Right lobe of liver (tissue), 4 donors: Measurements from ENCODE around the gene PTK6.

Experiments used
- CTCF ChIP-seq, 4 donors: fragments of 200-600 bp in 3 of 4; fragments of 450-650 bp in 1 of 4; IDR thresholded peaks; one replicate each; pipeline versions ENCODE4 v1.5.1 to v1.8.0; 2016 to 2022; ENCODE audit warnings: antibody characterized with exemption in 4 of 4, mild to moderate bottlenecking in 2 of 4
- POLR2A ChIP-seq: fragments of 450-650 bp; IDR thresholded peaks from one replicate; pipeline ENCODE4 v1.6.1; 2017; ENCODE audit warnings: antibody characterized with exemption, mild to moderate bottlenecking
- donor health status: DM: no; HTN: no; CAD: no.
- donor health status: DM: no; HTN: no; CAD: no.
- donor health status: DM: no; HTN: yes; CAD: no.

GRCh38 chr20:63488315-63489251, 48.6 kb downstream of the PTK6 start:
- TF ChIP-seq CTCF (IDR thresholded peaks at IDR 0.05) (no peak), POLR2A (no peak)
